Kidney tubule cell (primary cell): ENCODE data around the gene MAPK8IP1.

Experiments used
- DNase-seq: peaks from one replicate; pipeline ENCODE4 v3.0.0-alpha.2; 2018; ENCODE audit warnings: low spot score

Gene MAPK8IP1

GRCh38 chr11:45926536-45927331 lies 41.3 kb downstream of the MAPK8IP1 start:
- no peak for DNase-seq

- DNase-seq, result no peak
Measured at GRCh38 chr11:45927332-45927683, 41.9 kb downstream of the MAPK8IP1 start.

- no peak for DNase-seq
Measured at GRCh38 chr11:45927684-45928413, 42.4 kb downstream of the MAPK8IP1 start.

- no peak for DNase-seq
Measured at GRCh38 chr11:45928535-45929215, 43.2 kb downstream of the MAPK8IP1 start.

GRCh38 chr11:45929486-45930030 lies 44.1 kb downstream of the MAPK8IP1 start:
- DNase-seq, result peak; percentile 29

- DNase-seq, result peak; percentile 60
Measured at GRCh38 chr11:45930031-45930794, 44.8 kb downstream of the MAPK8IP1 start.

- DNase-seq, result no peak
Measured at GRCh38 chr11:45930951-45931570, 45.6 kb downstream of the MAPK8IP1 start.

- no peak for DNase-seq
Measured at GRCh38 chr11:45931739-45932138, 46.3 kb downstream of the MAPK8IP1 start.

GRCh38 chr11:45932217-45932616 lies 46.8 kb downstream of the MAPK8IP1 start:
- no peak for DNase-seq

GRCh38 chr11:45933131-45933831 lies 47.8 kb downstream of the MAPK8IP1 start:
- peak; percentile 60 for DNase-seq

- DNase-seq, result no peak
Measured at GRCh38 chr11:45933846-45934579, 48.6 kb downstream of the MAPK8IP1 start.

- DNase-seq, result no peak
Measured at GRCh38 chr11:45934580-45935318, 49.3 kb downstream of the MAPK8IP1 start.

GRCh38 chr11:45935349-45936064 lies 50.1 kb downstream of the MAPK8IP1 start:
- no peak for DNase-seq

- DNase-seq, result no peak
Measured at GRCh38 chr11:45936511-45937054, 51.1 kb downstream of the MAPK8IP1 start.

GRCh38 chr11:45937916-45938315 lies 52.5 kb downstream of the MAPK8IP1 start:
- no peak for DNase-seq

- DNase-seq, result peak; percentile 19
Measured at GRCh38 chr11:45939836-45940235, 54.4 kb downstream of the MAPK8IP1 start.

GRCh38 chr11:45941285-45941684 lies 55.8 kb downstream of the MAPK8IP1 start:
- no peak for DNase-seq

GRCh38 chr11:45942381-45942780 lies 56.9 kb downstream of the MAPK8IP1 start:
- peak; percentile 77 for DNase-seq
